Transverse colon (tissue), 4 donors: ENCODE measurements around the gene SUGCT.

Experiments
- EP300 ChIP-seq: sonication (generic); formaldehyde crosslinking; IDR thresholded peaks from one replicate; pipeline ENCODE4 v1.6.1; 2017; ENCODE audit warnings: antibody characterized with exemption, low read depth
- POLR2A ChIP-seq: fragments of 450-650 bp; IDR thresholded peaks from one replicate; pipeline ENCODE4 v1.6.1; 2016; ENCODE audit warnings: antibody characterized with exemption, mild to moderate bottlenecking, moderate library complexity
- POLR2AphosphoS5 ChIP-seq, 3 donors: sonication (generic); formaldehyde crosslinking; IDR thresholded peaks; one replicate each; pipeline ENCODE4 v1.6.1; 2016; ENCODE audit warnings: antibody characterized with exemption in 3 of 3
- TF ChIP-seq, protein P1 (sequence below), 5 experiments: fragments of 200-600 bp in 3 of 5; fragments of 450-650 bp in 2 of 5; sonication (generic) in 3 of 5; IDR thresholded peaks; 1 replicate in 2 of 5; 2 replicates in 3 of 5; pipeline ENCODE4 v1.5.1; 2016 to 2017; ENCODE audit warnings: antibody characterized with exemption in 5 of 5, inconsistent platforms in 3 of 5, mild to moderate bottlenecking in 2 of 5, moderate library complexity in 1 of 5

DNA sequence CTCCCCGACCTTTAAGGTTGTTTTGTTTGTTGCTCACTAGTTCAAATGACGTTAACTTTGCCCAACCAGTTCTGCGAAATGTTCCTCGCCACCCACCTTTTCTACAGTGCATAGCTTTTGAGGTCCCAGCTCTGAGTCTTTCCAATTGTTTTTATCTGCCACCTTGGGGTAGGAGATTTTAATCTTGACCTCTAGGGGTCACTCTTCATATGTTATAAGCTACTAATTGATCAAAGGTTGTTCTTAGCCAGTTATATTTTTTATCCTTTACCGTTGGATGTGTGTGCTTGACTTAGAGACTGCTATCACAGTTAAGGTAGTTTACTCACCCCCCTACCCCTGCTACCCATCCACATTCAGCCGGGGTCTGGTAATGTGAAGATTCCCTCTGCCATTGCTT lies 372.4 kb downstream of the SUGCT start:
- TF ChIP-seq POLR2AphosphoS5 (IDR thresholded peaks at IDR 0.05): no peak
- TF ChIP-seq POLR2A: no peak
- TF ChIP-seq, protein P1, sequence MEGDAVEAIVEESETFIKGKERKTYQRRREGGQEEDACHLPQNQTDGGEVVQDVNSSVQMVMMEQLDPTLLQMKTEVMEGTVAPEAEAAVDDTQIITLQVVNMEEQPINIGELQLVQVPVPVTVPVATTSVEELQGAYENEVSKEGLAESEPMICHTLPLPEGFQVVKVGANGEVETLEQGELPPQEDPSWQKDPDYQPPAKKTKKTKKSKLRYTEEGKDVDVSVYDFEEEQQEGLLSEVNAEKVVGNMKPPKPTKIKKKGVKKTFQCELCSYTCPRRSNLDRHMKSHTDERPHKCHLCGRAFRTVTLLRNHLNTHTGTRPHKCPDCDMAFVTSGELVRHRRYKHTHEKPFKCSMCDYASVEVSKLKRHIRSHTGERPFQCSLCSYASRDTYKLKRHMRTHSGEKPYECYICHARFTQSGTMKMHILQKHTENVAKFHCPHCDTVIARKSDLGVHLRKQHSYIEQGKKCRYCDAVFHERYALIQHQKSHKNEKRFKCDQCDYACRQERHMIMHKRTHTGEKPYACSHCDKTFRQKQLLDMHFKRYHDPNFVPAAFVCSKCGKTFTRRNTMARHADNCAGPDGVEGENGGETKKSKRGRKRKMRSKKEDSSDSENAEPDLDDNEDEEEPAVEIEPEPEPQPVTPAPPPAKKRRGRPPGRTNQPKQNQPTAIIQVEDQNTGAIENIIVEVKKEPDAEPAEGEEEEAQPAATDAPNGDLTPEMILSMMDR (IDR thresholded peaks at IDR 0.05): peak in 1 of 5 experiments; percentile 11
- TF ChIP-seq EP300: no peak
